HG02884 (cell line): Measurements from ENCODE around the gene EVL.

Experiments
- ATAC-seq: cut with Tn5 transposase; IDR thresholded peaks from one replicate; pipeline ENCODE4 v1.9.1; 2021; ENCODE audit warnings: mild to moderate bottlenecking, moderate library complexity; ENCODE audit not compliant: unreplicated experiment

EVL gene

DNA sequence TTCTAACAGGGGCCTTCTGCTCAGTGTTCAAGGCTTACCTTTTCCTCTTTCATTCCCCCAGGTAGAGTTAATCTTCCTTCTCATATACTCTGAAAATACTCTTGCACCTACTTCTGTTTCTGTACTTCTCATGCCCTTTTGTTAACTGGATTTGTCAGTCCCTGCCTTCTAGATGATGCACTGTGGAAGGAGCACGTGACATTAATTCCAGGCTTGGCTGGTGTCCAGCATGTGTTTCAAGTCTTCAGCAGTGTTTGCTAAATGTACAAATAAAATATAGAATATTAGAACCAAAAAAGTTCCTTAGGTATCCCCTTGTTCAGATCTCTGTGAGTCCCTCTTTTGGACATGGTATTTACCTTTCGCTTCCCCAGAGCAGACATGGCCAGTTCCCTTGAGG lies 27.9 kb upstream of the EVL start:
- ATAC-seq: no peak

DNA sequence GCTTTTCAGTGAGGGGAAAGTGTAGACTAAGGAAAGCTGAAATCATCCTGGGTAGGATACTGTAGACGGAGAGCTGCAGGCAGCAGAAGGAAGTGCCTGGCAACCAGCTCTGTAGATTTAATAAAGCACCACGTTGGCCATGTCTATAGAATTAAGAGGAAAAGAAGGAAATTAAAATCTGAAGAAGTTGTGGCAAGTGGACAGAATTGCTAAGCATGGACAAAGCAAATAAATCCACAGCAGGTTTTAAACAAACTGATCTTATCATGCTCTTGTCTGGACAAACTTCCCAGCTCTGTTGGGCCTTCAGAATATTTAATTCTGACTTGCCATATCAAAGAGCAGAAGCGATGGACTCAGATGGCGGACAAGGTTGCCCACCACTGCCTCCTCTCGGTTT lies 27.2 kb upstream of the EVL start:
- ATAC-seq: no peak

DNA sequence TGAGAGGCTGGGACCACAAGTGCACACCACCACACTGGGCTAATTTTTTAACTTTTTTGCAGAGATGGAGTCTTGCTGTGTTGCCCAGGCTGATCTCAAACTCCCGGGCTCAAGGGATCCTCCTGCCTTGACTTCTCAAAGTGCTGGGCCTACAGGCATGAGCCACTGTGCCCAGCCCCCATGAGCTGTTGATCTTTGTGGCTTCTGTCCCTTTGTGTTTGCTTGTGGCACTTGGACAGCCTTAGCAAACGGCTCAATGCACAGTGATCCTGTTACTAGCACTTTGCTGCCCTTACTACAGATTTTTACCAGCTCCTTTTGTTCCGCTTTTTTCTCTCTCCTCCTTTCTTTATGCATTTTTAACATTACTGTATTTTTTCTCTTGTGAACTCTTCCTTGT lies 25.3 kb upstream of the EVL start:
- no peak for ATAC-seq

GRCh38 chr14:100041271-100041670 lies 24.0 kb upstream of the EVL start:
- ATAC-seq: no peak

DNA sequence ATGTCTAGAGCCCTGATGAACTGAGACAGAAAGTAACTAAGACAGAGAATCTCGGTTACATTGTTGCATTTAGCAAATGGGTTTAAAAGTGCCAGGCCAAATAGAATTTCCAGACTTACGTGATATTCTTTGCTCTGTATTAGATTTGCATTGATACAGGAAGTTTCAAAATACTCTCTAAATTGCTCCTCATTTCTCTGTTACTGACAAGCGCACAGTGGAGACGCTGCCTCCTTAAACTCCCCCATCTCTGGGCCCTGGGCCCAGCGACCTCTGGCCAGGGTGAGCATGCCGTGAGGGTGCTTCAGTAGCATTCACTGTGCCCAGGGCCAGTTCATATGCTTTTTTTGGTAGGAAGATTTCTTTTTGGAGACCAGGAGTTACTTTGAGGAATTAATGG lies 22.9 kb upstream of the EVL start:
- ATAC-seq: no peak

- ATAC-seq: no peak
Measured at GRCh38 chr14:100045642-100046344, 19.4 kb upstream of the EVL start.

DNA sequence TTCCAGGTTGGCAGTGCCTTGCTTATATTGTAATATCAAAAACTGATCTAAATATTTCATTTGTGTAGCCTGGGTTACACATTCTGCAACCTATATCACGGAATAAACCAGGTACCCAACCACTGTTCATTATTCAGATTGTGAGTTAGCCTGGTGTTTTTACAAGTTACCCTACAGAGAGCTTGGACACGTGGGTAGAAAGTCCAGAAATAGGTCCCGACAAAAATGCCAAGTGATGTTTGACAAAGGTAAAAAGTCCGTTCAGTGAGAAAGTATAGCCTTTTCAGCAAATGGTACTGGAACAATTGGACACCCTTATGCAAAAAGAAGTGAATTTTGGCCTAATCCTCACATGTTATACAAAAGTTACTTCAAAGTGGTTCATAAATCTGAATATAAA lies 17.6 kb upstream of the EVL start:
- no peak for ATAC-seq

GRCh38 chr14:100048786-100049185 lies 16.4 kb upstream of the EVL start:
- ATAC-seq: no peak

DNA sequence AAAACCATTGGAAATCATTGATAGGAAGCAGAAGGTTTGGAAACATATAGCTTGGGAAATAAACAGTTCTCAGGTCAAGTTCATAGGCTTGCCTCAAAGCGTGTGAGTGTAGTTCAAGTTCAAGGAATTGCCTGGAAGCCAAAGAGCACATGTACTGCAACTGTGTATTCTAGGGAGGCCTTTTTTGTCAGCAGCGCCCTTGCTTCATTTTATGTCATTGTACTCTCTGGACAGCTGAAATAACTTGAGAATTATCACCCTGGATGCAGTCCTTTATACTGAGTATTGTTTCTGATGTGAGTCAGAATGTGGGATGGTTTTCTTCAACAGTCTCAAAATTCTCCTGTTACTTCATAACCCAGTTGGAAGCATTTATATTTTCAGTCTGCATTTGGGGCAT lies 16.0 kb upstream of the EVL start:
- no peak for ATAC-seq

- ATAC-seq: no peak
Measured at GRCh38 chr14:100051103-100051502, 14.1 kb upstream of the EVL start.

- ATAC-seq: no peak
Measured at GRCh38 chr14:100051543-100051942, 13.7 kb upstream of the EVL start.

- no peak for ATAC-seq
Measured at GRCh38 chr14:100052819-100053218, 12.4 kb upstream of the EVL start.

DNA sequence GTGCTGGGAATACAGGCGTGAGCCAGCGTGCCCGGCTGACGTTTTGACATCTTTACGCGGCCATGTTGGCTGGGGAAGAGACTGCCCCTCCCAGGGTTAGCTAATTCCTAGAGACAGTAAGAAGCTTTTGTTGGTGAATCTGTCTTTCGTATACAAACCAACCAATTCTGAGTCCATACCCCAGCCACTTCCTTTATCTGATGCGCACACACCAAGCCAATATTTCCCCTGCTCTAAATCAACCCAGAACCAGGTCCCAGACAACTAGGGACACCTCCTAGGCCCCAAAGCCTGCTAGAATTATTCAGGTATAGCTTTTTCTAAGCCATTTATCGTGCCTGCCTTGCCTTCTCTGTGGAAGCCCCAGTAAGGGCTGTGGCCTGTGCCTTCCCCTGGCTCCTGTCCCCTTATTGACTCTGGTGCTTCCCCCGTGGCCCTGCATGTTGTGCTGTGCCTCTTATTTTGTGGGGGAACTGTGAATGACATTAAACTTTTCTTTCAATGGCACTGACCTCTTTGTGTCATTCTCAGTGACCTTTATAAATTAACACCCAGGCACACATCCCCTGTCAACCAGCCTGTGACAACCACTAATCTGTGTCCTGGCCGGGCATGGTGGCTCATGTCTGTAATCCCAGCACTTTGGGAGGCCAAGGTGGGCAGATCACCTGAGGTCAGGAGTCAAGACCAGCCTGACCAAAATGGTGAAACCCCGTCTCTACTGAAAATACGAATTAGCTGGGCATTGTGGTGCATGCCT lies 10.7 kb upstream of the EVL start:
- ATAC-seq: no peak

GRCh38 chr14:100056431-100056830 lies 8.8 kb upstream of the EVL start:
- no peak for ATAC-seq

- ATAC-seq: no peak
Measured at GRCh38 chr14:100056964-100057795, 8.0 kb upstream of the EVL start.

DNA sequence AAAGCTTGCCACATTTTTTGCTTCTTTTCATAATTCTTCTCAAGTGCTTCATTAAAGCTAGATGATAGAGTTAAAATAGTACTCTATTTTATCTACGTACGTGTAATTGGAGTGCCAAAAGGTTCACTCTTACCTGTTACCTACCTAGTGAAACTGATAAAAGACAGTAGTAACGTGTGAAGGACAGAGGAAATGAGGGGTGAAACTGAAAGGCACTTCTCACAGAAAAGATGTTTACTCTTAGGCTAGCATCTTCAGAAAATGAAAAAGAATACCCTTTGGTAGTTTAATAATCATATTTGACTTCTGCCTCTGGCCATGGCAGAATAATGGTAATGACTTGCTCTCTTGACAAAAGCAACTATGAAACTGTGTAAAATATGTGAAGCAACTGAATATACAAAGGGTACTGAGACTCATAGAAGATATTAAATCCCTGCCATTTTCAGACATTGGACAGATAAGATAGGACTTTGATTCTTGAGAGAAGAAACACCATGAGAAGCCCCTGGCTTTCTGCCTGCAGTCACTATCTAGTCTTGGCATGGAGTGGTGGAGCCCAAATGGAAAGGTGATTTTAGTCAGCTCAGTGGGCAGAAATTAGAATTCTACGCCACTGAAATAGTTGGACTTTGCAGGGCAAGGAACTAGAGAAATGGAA lies 6.3 kb upstream of the EVL start:
- ATAC-seq: peak; percentile 61

GRCh38 chr14:100059438-100059781 lies 5.8 kb upstream of the EVL start:
- no peak for ATAC-seq

- ATAC-seq: no peak
Measured at GRCh38 chr14:100060760-100061159, 4.5 kb upstream of the EVL start.

- ATAC-seq: no peak
Measured at GRCh38 chr14:100062590-100062989, 2.6 kb upstream of the EVL start.

GRCh38 chr14:100063314-100063941 lies 1.8 kb upstream of the EVL start:
- no peak for ATAC-seq
